Endothelial cell of umbilical vein (primary cell): ENCODE data around the gene DGKB. TPM values are rescaled to one million over a fixed set of nuclear protein-coding genes. Genes with fewer than 3 reads are reported as not detected.

ENCODE experiments used
- BruUV-seq: library from RNA; stranded (reverse); fragments of 400-500 nt; replicated peaks from 2 replicates; lab custom pipeline; 2021; lab: Mats Ljungman, UMichigan
- CTCF ChIA-PET: fragments of 300-600, 350-600 bp; sonication (Branson Sonifier 250); formaldehyde crosslinking; loops from one replicate; lab custom pipeline; 2021; ENCODE audit warnings: antibody characterized with exemption, inconsistent platforms; lab: Charles Lee
- POLR2A ChIA-PET: fragments of 300-600, 350-600 bp; sonication (Branson Sonifier 250); formaldehyde crosslinking; loops from one replicate; lab custom pipeline; 2021; ENCODE audit warnings: antibody characterized with exemption, inconsistent platforms; lab: Charles Lee
- DNase-seq: peaks from one replicate; pipeline ENCODE4 v3.0.0-alpha.2; 2011; ENCODE audit warnings: low read depth, low spot score
- FAIRE-seq: peaks from 2 replicates; lab custom pipeline; 2011; peaks lifted over from hg19 to GRCh38; lab: Jason Lieb, UNC
- H2AFZ ChIP-seq: 2 replicates; pipeline ENCODE4 v1.6.0; 2012; ENCODE audit warnings: low read depth, low read length, control low read depth, inconsistent platforms
- H3K27ac ChIP-seq: 2 replicates; pipeline ENCODE4 v1.5.1; 2011; ENCODE audit warnings: low read depth, mild to moderate bottlenecking, control low read depth, low read length, moderate library complexity; ENCODE audit not compliant: insufficient read depth
- H3K27me3 ChIP-seq, 2 experiments: 2 replicates each; pipeline versions ENCODE4 v1.6.0 to v1.6.1; 2011; ENCODE audit warnings: low read length in 2 of 2, mixed read lengths in 1 of 2; ENCODE audit not compliant: control insufficient read depth in 2 of 2, insufficient read depth in 2 of 2
- H3K36me3 ChIP-seq, 2 experiments: 2 replicates in 1 of 2; 3 replicates in 1 of 2; pipeline ENCODE4 v1.5.1; 2011; ENCODE audit warnings: low read length in 2 of 2, mild to moderate bottlenecking in 1 of 2, moderate library complexity in 1 of 2; ENCODE audit not compliant: control insufficient read depth in 2 of 2, insufficient read depth in 2 of 2; ENCODE audit errors: extremely low read depth in 1 of 2
- H3K4me1 ChIP-seq: 3 replicates; pipeline ENCODE4 v1.5.1; 2011; ENCODE audit warnings: mild to moderate bottlenecking, low read length; ENCODE audit not compliant: control insufficient read depth, insufficient read depth; ENCODE audit errors: extremely low read depth
- H3K4me2 ChIP-seq: 2 replicates; pipeline ENCODE4 v1.6.1; 2011; ENCODE audit warnings: low read length, control low read depth, mixed read lengths; ENCODE audit not compliant: insufficient read depth
- H3K4me3 ChIP-seq, 3 experiments: fragments of 200-600 bp in 1 of 3; sonication (generic), shearing (Covaris generic) in 1 of 3; replicated peaks in 1 of 3; 2 replicates each; pipeline ENCODE4 v1.5.1; 2011 to 2016; ENCODE audit warnings: control low read depth in 3 of 3, low read length in 3 of 3, mild to moderate bottlenecking in 2 of 3, inconsistent platforms in 1 of 3, low read depth in 1 of 3, moderate library complexity in 1 of 3; ENCODE audit not compliant: insufficient read depth in 1 of 3
- H3K79me2 ChIP-seq: 2 replicates; pipeline ENCODE4 v1.6.0; 2012; ENCODE audit warnings: low read length, inconsistent platforms; ENCODE audit not compliant: control insufficient read depth, insufficient read depth
- H3K9ac ChIP-seq: replicated peaks from 2 replicates; pipeline ENCODE3; 2011; ENCODE audit warnings: low read length, control low read depth; ENCODE audit not compliant: insufficient read depth; ENCODE audit errors: extremely low read depth
- H3K9me1 ChIP-seq: replicated peaks from 3 replicates; pipeline ENCODE4 v1.6.0; 2011; ENCODE audit warnings: mild to moderate bottlenecking, low read length; ENCODE audit not compliant: control insufficient read depth, insufficient read depth; ENCODE audit errors: extremely low read depth
- H3K9me3 ChIP-seq: replicated peaks from 2 replicates; pipeline ENCODE4 v1.5.1; 2012; ENCODE audit warnings: low read length, inconsistent platforms; ENCODE audit not compliant: control insufficient read depth, insufficient read depth
- H4K20me1 ChIP-seq: replicated peaks from 2 replicates; pipeline ENCODE3; 2011; ENCODE audit warnings: mild to moderate bottlenecking, low read length; ENCODE audit not compliant: control insufficient read depth, insufficient read depth; ENCODE audit errors: extremely low read depth
- CTCF ChIP-seq, 2 donors: IDR thresholded peaks; 1 replicate in 1 of 2; 2 replicates in 1 of 2; pipeline ENCODE4 v1.5.1; 2011; ENCODE audit warnings: low read length in 2 of 2, mild to moderate bottlenecking in 2 of 2, moderate library complexity in 2 of 2, control low read depth in 1 of 2, inconsistent platforms in 1 of 2, low read depth in 1 of 2; ENCODE audit not compliant: insufficient read depth in 1 of 2; ENCODE audit errors: extremely low read depth in 1 of 2
- EZH2 ChIP-seq: IDR thresholded peaks from 2 replicates; pipeline ENCODE4 v1.6.1; 2012; ENCODE audit warnings: borderline replicate concordance, low read depth, mild to moderate bottlenecking, moderate library complexity, low read length, inconsistent platforms; ENCODE audit not compliant: severe bottlenecking
- FOS ChIP-seq: IDR thresholded peaks from 2 replicates; pipeline ENCODE4 v1.6.1; 2011; ENCODE audit warnings: mild to moderate bottlenecking, low read length, moderate library complexity, borderline replicate concordance; ENCODE audit not compliant: insufficient read depth
- GATA2 ChIP-seq: IDR thresholded peaks from 2 replicates; pipeline ENCODE4 v1.7.0; 2011; ENCODE audit warnings: low read depth, mild to moderate bottlenecking, moderate library complexity, mixed read lengths, low read length; ENCODE audit not compliant: insufficient read length, insufficient read depth
- JUN ChIP-seq: IDR thresholded peaks from 2 replicates; pipeline ENCODE4 v1.6.1; 2011; ENCODE audit warnings: borderline replicate concordance, low read depth; ENCODE audit not compliant: insufficient read length, insufficient read depth
- POLR2A ChIP-seq: IDR thresholded peaks from 2 replicates; pipeline ENCODE4 v1.6.1; 2012; ENCODE audit warnings: low read depth, mild to moderate bottlenecking, control low read depth, low read length
- POLR2AphosphoS5 ChIP-seq: IDR thresholded peaks from 2 replicates; pipeline ENCODE4 v1.6.1; 2012; ENCODE audit warnings: low read depth, mild to moderate bottlenecking, control low read depth, low read length, moderate library complexity; ENCODE audit not compliant: insufficient read depth
- dilution Hi-C: fragments of 300-500 bp; cut with MboI; formaldehyde crosslinking; loops from one replicate; pipeline ENCODE4 v1.15.0; 2019; ENCODE audit warnings: low sequenced_read_pairs; ENCODE audit not compliant: extremely low pct_ligation_motif_present
- intact Hi-C: fragments of 100-400 bp; cut with micrococcal nuclease; formaldehyde crosslinking; loops from one replicate; pipeline ENCODE4 v1.10.0; 2022
- polyA plus RNA-seq, 4 experiments: library from polyadenylated mRNA; depleted of rRNA in 3 of 4; stranded (reverse) in 3 of 4; unstranded in 1 of 4; fragments of >200 nt; gene quantifications; 2 replicates each; pipeline versions ENCODE4 v1.2.1 to v1.2.3, GENCODE V29; 2011 to 2012; ENCODE audit warnings: missing spikeins in 1 of 4
- total RNA-seq: library from RNA; stranded (reverse); gene quantifications from 2 replicates; pipeline ENCODE4 v1.2.3, GENCODE V29; 2021

The DGKB gene
- total and polyA plus RNA-seq, 2 donors (not counting 3 experiments of a cell fraction or from before 2014, with no cell fraction given): not detected

- H3K27ac ChIP-seq: no peak overlapping the region
- FAIRE-seq (no peak), DNase-seq (no peak)
- H3K36me3 ChIP-seq: no peaks in the 10 kb centered on the region
- H3K9me1 ChIP-seq: no peaks in the 10 kb centered on the region
- no TSS peak for BruUV-seq
- no peaks in the 10 kb centered on the region for H3K79me2 ChIP-seq
- TF ChIP-seq EZH2: no peak
- TF ChIP-seq POLR2AphosphoS5: no peak
- TF ChIP-seq JUN: no peak
- no peak for TF ChIP-seq CTCF (IDR thresholded peaks at IDR 0.05; ENCODE audit: extremely low read depth in 1 of 2, insufficient read depth in 1 of 2, low read depth in 1 of 2, low read length in 2 of 2)
- TF ChIP-seq FOS: no peak
- no peak for TF ChIP-seq POLR2A
- no peak for TF ChIP-seq GATA2
- POLR2A ChIA-PET: interaction anchor here (0.6 kb wide), 1 partner anchor 1396 kb away, joined by 3 read pairs; no protein-coding TSS in a partner anchor
- H3K9ac ChIP-seq: no peak overlapping the region
- no peak overlapping the region for H2AFZ ChIP-seq
- no peaks in the 10 kb centered on the region for H3K27me3 ChIP-seq
- no peaks in the 10 kb centered on the region for H3K4me1 ChIP-seq
- H3K4me2 ChIP-seq: no peak overlapping the region
- H4K20me1 ChIP-seq: no peaks in the 10 kb centered on the region
- CTCF ChIA-PET: interaction anchor here (0.7 to 1.2 kb wide), 3 partner anchors 11 to 1401 kb away, joined by 3 to 5 read pairs (median 3); no protein-coding TSS in a partner anchor
- no peaks in the 10 kb centered on the region for H3K9me3 ChIP-seq
- intact Hi-C loops (no loop called here), dilution Hi-C loops (no loop called here)
- no peak overlapping the region for H3K4me3 ChIP-seq
Observed at GRCh38 chr7:14676896-14677295, 225.7 kb downstream of the DGKB start.
